ENCODE data around the gene ROPN1L.

Gene ROPN1L

GRCh38 chr5:10463566-10463965 is 21.9 kb downstream of the ROPN1L start:
- no peak for TF ChIP-seq SIN3A (IDR thresholded peaks at IDR 0.05; ENCODE audit: borderline replicate concordance, insufficient read depth, low read length)
- TF ChIP-seq REST (IDR thresholded peaks at IDR 0.05; ENCODE audit: insufficient read depth in 1 of 2, low read depth in 2 of 2, low read length in 2 of 2) = no peak
- no peak for TF ChIP-seq FOXP2 (optimal IDR thresholded peaks at IDR 0.05; ENCODE audit: borderline replicate concordance, extremely low read depth, extremely low read length, insufficient read depth)
- no peak for TF ChIP-seq POLR2AphosphoS5 (IDR thresholded peaks at IDR 0.05; ENCODE audit: low read depth, low read length)
- no peak for TF ChIP-seq TAF1 (IDR thresholded peaks at IDR 0.05; ENCODE audit: borderline replicate concordance, insufficient read depth, low read length)

- TF ChIP-seq REST (IDR thresholded peaks at IDR 0.05; ENCODE audit: insufficient read depth in 1 of 2, low read depth in 2 of 2, low read length in 2 of 2) = no peak
- TF ChIP-seq FOXP2 (optimal IDR thresholded peaks at IDR 0.05; ENCODE audit: borderline replicate concordance, extremely low read depth, extremely low read length, insufficient read depth) = no peak
- no peak for TF ChIP-seq POLR2AphosphoS5 (IDR thresholded peaks at IDR 0.05; ENCODE audit: low read depth, low read length)
- no peak for TF ChIP-seq SIN3A (IDR thresholded peaks at IDR 0.05; ENCODE audit: borderline replicate concordance, insufficient read depth, low read length)
- no peak for TF ChIP-seq TAF1 (IDR thresholded peaks at IDR 0.05; ENCODE audit: borderline replicate concordance, insufficient read depth, low read length)
Measured at GRCh38 chr5:10464173-10464572, 22.5 kb downstream of the ROPN1L start.

- TF ChIP-seq POLR2AphosphoS5 (IDR thresholded peaks at IDR 0.05; ENCODE audit: low read depth, low read length) (no peak), FOXP2 (optimal IDR thresholded peaks at IDR 0.05; ENCODE audit: borderline replicate concordance, extremely low read depth, extremely low read length, insufficient read depth) (no peak), SIN3A (IDR thresholded peaks at IDR 0.05; ENCODE audit: borderline replicate concordance, insufficient read depth, low read length) (no peak), REST (IDR thresholded peaks at IDR 0.05; ENCODE audit: insufficient read depth in 1 of 2, low read depth in 2 of 2, low read length in 2 of 2) (no peak), TAF1 (IDR thresholded peaks at IDR 0.05; ENCODE audit: borderline replicate concordance, insufficient read depth, low read length) (no peak)
Measured at GRCh38 chr5:10465726-10466125, 24.0 kb downstream of the ROPN1L start.

- TF ChIP-seq POLR2AphosphoS5 (IDR thresholded peaks at IDR 0.05; ENCODE audit: low read depth, low read length) (no peak), FOXP2 (optimal IDR thresholded peaks at IDR 0.05; ENCODE audit: borderline replicate concordance, extremely low read depth, extremely low read length, insufficient read depth) (no peak), REST (IDR thresholded peaks at IDR 0.05; ENCODE audit: insufficient read depth in 1 of 2, low read depth in 2 of 2, low read length in 2 of 2) (no peak), SIN3A (IDR thresholded peaks at IDR 0.05; ENCODE audit: borderline replicate concordance, insufficient read depth, low read length) (no peak), TAF1 (IDR thresholded peaks at IDR 0.05; ENCODE audit: borderline replicate concordance, insufficient read depth, low read length) (no peak)
Measured at GRCh38 chr5:10466446-10467073, 24.9 kb downstream of the ROPN1L start.

Measured in PFSK-1 (cell line).